ENCODE measurements around the gene SCLT1.
"Not testable (repeated sequence)": the region's sequence is repeated elsewhere in the genome, so short reads cannot be mapped to it uniquely, and the experiment has no call there.

The SCLT1 gene

GRCh38 chr4:129093191-129093920, at the start of gene SCLT1:
Gene SCLT1, minus strand, starts transcription at chr4:129093539. Its CDS starts 436 bp downstream, at chr4:129093103.
- DNase-seq: peak; percentile 94

GRCh38 chr4:129140521-129140920, 47.2 kb upstream of the SCLT1 start:
- DNase-seq: no peak

- DNase-seq: no peak
Measured at GRCh38 chr4:129138810-129139496, 45.6 kb upstream of the SCLT1 start.

GRCh38 chr4:129136433-129136832, 43.1 kb upstream of the SCLT1 start:
- DNase-seq: no peak

GRCh38 chr4:129131343-129131742, 38.0 kb upstream of the SCLT1 start:
- no peak for DNase-seq

GRCh38 chr4:129129143-129129542, 35.8 kb upstream of the SCLT1 start:
- DNase-seq: no peak

GRCh38 chr4:129126614-129127013, 33.3 kb upstream of the SCLT1 start:
- DNase-seq: not testable (repeated sequence)

- no peak for DNase-seq
Measured at GRCh38 chr4:129117705-129118104, 24.4 kb upstream of the SCLT1 start.

GRCh38 chr4:129113919-129114318, 20.6 kb upstream of the SCLT1 start:
- no peak for DNase-seq

- DNase-seq: no peak
Measured at GRCh38 chr4:129113434-129113833, 20.1 kb upstream of the SCLT1 start.

GRCh38 chr4:129111919-129112318, 18.6 kb upstream of the SCLT1 start:
- DNase-seq: no peak

GRCh38 chr4:129110931-129111330, 17.6 kb upstream of the SCLT1 start:
- no peak for DNase-seq

- no peak for DNase-seq
Measured at GRCh38 chr4:129109965-129110824, 16.9 kb upstream of the SCLT1 start.

GRCh38 chr4:129098531-129099001, 5.2 kb upstream of the SCLT1 start:
- DNase-seq: no peak

- peak; percentile 43 for DNase-seq
Measured at GRCh38 chr4:129095811-129096454, 2.6 kb upstream of the SCLT1 start, which contains the start of gene C4orf33. Gene C4orf33, plus strand, starts transcription at chr4:129096152. Its CDS starts 6,459 bp downstream, at chr4:129102611.

- DNase-seq: no peak
Measured at GRCh38 chr4:129094347-129094746, 1.0 kb upstream of the SCLT1 start.

- DNase-seq: no peak
Measured at GRCh38 chr4:129092631-129093190, 628 bp downstream of the SCLT1 start.

GRCh38 chr4:129087516-129087915, 5.8 kb downstream of the SCLT1 start:
- DNase-seq: no peak

GRCh38 chr4:129085472-129085871, 7.9 kb downstream of the SCLT1 start:
- DNase-seq: no peak

GRCh38 chr4:129082302-129082701, 11.0 kb downstream of the SCLT1 start:
- no peak for DNase-seq

- DNase-seq: no peak
Measured at GRCh38 chr4:129080129-129080528, 13.2 kb downstream of the SCLT1 start.

GRCh38 chr4:129077326-129077725, 16.0 kb downstream of the SCLT1 start:
- DNase-seq: no peak
